HUES6 (cell line): ENCODE data around the gene PEX14.
"Not testable (repeated sequence)": the region's sequence is repeated elsewhere in the genome, so short reads cannot be mapped to it uniquely, and the experiment has no call there.

Experiments used
- H3K27ac ChIP-seq: 2 replicates; pipeline ENCODE4 v1.7.0; 2013; ENCODE audit warnings: low read depth, mild to moderate bottlenecking, low read length, inconsistent platforms
- H3K27me3 ChIP-seq: 2 replicates; pipeline ENCODE4 v1.6.1; 2013; ENCODE audit warnings: low read length; ENCODE audit not compliant: control insufficient read depth, insufficient read depth
- H3K36me3 ChIP-seq: 2 replicates; pipeline ENCODE4 v1.6.1; 2013; ENCODE audit warnings: low read length; ENCODE audit not compliant: control insufficient read depth, insufficient read depth
- H3K4me1 ChIP-seq: 2 replicates; pipeline ENCODE4 v1.6.1; 2013; ENCODE audit warnings: low read length; ENCODE audit not compliant: control insufficient read depth, insufficient read depth
- H3K4me3 ChIP-seq: 2 replicates; pipeline ENCODE4 v1.5.1; 2013; ENCODE audit warnings: low read depth, low read length
- H3K9ac ChIP-seq: one replicate; pipeline ENCODE4 v1.6.1; 2013; ENCODE audit warnings: mild to moderate bottlenecking, low read length
- H3K9me3 ChIP-seq: 2 replicates; pipeline ENCODE4 v1.6.1; 2013; ENCODE audit warnings: low read depth, low read length; ENCODE audit not compliant: control insufficient read depth, insufficient read depth

Gene PEX14

DNA sequence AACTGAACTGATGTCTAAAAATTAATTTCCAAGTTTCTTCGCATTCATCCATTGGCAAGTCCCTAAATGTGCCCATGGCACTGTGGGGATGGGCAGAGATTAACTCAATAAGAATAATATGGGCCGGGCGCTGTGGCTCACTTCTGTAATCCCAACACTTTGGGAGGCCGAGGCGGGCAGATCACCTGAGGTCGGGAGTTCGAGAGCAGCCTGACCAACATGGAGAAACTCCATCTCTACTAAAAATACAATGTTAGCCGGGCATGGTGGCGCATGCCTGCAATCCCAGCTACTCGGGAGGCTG is 489 bp upstream of the PEX14 start:
- H3K9me3 ChIP-seq, H3K36me3 ChIP-seq, H3K27ac ChIP-seq, H3K27me3 ChIP-seq, H3K9ac ChIP-seq: not testable (repeated sequence)
- Histone ChIP-seq H3K4me1 (peaks cover 13% of the 10 kb centered on the region; the same call in 1 of the 2 replicates), H3K4me3 (peak overlapping the region; percentile 83; the same call in 1 of the 2 replicates)

DNA sequence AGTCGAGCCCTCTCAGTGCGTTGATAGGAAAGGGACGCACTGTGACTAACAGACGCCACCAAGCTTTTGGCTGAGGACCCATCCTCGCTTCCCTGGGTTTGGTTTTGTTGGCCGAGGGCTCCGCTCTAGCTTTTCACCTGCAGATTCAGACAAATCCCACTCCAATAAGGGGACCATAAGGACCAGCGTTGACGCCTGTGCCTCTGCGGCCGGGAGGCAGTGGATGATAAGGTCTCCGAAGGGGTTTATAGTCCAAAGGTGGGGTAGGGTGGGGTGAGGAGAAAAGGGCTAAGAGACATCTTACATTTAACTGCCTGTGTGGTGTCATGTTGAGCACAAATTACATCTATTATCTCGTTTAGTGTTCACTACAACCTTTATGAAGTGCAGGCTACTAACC is 760 bp downstream of the PEX14 start:
- Histone ChIP-seq H3K27ac (peak overlapping the region; percentile 49; the same call in 1 of the 2 replicates), H3K36me3 (peaks cover 3% of the 10 kb centered on the region), H3K4me3 (peak overlapping the region; percentile 83), H3K27me3 (no peaks in the 10 kb centered on the region), H3K9me3 (no peaks in the 10 kb centered on the region), H3K9ac (peak overlapping the region; percentile 81), H3K4me1 (peaks cover 13% of the 10 kb centered on the region; the same call in 1 of the 2 replicates)

DNA sequence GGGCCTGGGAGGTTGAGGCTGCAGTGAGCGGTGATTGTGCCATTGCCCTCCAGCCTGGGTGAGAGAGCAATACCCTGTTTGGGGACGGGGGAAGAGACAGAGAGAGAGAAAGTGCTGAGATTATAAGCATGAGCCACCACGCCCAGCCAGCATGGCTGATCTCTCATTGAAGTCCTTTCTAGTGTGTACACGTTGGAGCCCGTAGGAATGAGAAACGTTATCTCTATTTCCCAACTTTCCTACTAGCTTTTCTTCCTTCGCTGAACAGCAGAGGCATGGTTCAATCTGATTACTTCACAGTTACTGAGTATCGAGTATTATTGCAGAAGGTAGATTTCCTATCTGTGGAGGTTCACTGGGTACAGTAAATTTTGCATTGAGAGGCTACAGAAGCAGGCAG is 4.5 kb downstream of the PEX14 start:
- Histone ChIP-seq H3K9ac (no peak overlapping the region), H3K4me1 (peaks cover 7% of the 10 kb centered on the region; the same call in 1 of the 2 replicates), H3K27ac (no peak overlapping the region), H3K9me3 (no peaks in the 10 kb centered on the region), H3K4me3 (no peak overlapping the region), H3K36me3 (no peaks in the 10 kb centered on the region), H3K27me3 (no peaks in the 10 kb centered on the region)

DNA sequence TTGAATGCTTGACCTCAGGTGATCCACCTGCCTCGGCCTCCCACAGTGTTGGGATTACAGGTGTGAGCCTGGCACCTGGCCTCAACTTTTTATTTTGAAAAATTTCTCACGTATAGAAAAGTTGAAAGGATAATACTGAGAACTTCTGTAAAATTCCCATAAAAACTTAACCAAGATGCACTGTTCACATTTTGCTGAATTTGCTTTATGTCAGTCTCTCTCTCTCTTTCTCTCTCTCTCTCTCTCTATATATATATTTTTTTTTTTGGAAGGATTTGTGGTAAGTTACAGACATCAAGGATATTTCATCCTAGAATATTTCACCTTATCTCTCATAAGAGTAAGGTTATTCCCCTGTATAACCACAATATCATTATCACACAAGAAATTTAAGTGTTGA is 5.9 kb downstream of the PEX14 start:
- Histone ChIP-seq H3K27me3 (no peaks in the 10 kb centered on the region), H3K9ac (no peak overlapping the region), H3K27ac (no peak overlapping the region), H3K4me1 (peaks cover 7% of the 10 kb centered on the region; the same call in 1 of the 2 replicates), H3K9me3 (no peaks in the 10 kb centered on the region), H3K4me3 (no peak overlapping the region), H3K36me3 (no peaks in the 10 kb centered on the region)

DNA sequence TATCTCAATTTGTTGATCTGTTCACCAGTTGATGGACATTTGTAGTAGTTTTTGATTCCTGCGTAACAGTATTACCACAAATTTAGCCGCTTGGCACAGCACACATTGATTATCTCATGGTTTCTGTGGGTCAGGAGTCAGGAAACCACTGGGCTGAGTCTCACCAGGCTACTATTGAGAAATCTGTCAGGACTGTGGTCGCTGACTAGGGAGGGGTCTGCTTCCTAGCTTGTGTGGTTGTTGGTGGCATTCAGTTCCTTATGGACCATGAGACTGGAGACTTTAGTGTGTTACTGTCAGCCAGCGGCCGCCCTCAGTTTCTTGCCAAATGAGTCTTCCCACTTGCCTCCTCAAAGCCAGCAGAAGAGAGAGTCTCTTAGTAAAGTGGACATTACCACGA is 9.8 kb downstream of the PEX14 start:
- Histone ChIP-seq H3K9me3 (no peaks in the 10 kb centered on the region), H3K36me3 (no peaks in the 10 kb centered on the region), H3K9ac (no peak overlapping the region), H3K27ac (no peak overlapping the region), H3K4me3 (no peak overlapping the region), H3K27me3 (no peaks in the 10 kb centered on the region), H3K4me1 (no peaks in the 10 kb centered on the region)

DNA sequence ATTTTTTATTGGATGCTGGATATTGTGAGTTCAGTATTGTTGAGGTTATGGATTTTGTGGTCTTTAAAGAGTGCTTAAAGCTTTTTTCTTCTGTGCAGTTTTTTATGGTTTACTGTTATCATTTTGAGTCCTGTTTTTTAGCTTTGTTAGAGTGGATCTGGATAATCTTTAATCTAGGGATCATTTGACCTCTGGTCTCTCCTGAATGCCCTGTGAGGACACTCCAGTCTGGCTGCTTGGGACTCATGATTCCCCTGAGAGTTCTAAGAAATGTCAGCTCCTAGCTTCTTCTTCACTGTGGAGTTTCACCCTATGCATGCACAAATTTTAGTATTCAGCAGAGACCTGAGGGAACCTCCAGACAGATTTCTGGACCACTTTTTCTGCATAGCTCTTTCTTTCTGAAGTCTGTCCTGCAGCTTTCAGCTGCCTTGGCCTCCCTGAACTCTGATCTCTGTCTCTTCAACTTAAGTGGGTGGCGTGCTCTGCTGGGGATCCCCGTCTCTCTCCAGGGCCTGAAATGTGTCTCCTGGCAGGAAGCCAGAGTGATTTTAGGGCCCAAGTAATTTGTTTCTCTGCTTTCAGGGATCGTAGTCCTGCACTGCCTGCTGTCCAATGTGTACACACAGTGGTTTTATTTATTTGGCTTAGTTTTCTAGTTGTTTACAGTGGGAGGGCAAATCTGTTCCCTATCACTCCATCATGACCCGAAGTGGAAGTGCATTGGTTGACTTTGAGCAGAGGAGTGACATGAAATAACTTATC is 14.7 kb downstream of the PEX14 start:
- Histone ChIP-seq H3K9ac (no peak overlapping the region), H3K9me3 (no peaks in the 10 kb centered on the region), H3K4me3 (no peak overlapping the region), H3K27ac (no peak overlapping the region), H3K36me3 (no peaks in the 10 kb centered on the region), H3K27me3 (no peaks in the 10 kb centered on the region), H3K4me1 (peaks cover 6% of the 10 kb centered on the region; the same call in 1 of the 2 replicates)

DNA sequence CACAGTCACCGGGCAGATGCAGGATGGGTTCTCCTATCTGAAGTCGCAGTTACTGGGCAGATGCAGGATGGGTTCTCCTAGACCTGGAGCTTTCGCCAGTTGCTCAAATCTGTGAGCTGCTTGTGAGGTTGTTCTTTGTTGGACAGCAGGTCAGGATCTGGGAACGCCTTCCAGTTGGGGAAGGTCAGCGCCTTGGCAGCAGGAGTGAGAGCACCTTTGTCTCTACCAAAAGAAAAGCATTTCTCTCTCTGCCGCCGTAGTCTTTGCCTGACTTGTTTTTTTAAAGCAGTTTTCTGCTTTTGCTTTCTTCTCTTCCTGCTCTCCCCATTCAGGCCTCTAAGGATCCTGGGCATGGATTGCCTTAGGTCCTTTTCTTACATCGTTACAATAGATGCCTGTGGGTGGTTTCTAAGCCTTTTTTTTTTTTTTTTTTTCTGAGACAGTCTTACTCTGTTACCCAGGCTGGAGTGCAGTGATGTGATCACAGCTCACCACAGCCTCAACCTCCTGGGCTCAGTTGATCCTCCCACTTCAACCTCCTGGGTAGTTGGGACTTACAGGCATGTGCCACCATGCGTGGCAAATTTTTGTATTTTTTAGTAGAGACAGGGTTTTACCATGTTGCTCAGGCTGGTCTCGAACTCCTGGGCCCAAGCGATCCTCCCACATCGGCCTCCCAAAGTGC is 15.7 kb downstream of the PEX14 start:
- Histone ChIP-seq H3K4me1 (peaks cover 9% of the 10 kb centered on the region; the same call in 1 of the 2 replicates), H3K4me3 (no peak overlapping the region), H3K9me3 (no peaks in the 10 kb centered on the region), H3K9ac (no peak overlapping the region), H3K36me3 (no peaks in the 10 kb centered on the region), H3K27me3 (no peaks in the 10 kb centered on the region), H3K27ac (no peak overlapping the region)

DNA sequence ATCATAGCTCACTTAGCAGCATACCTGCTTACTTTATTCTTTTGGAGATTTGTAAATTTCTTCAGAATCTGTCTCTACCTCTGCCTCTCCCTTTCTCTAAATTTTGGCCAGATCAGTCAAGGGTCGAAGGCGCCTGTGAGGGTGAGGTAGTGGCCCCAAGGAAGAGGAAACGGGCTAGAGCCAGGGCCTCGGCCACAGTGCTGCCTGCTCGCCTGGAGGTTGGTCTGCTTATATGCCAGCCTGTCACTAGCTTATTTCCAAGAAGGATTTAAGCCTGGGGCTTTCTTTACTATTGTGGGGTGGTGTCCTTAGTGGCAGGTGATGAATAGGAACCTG is 19.6 kb downstream of the PEX14 start:
- Histone ChIP-seq H3K9ac (no peak overlapping the region), H3K9me3 (no peaks in the 10 kb centered on the region), H3K27me3 (no peaks in the 10 kb centered on the region), H3K36me3 (peaks cover 9% of the 10 kb centered on the region), H3K27ac (no peak overlapping the region), H3K4me1 (peaks cover 9% of the 10 kb centered on the region; the same call in 1 of the 2 replicates), H3K4me3 (no peak overlapping the region)

DNA sequence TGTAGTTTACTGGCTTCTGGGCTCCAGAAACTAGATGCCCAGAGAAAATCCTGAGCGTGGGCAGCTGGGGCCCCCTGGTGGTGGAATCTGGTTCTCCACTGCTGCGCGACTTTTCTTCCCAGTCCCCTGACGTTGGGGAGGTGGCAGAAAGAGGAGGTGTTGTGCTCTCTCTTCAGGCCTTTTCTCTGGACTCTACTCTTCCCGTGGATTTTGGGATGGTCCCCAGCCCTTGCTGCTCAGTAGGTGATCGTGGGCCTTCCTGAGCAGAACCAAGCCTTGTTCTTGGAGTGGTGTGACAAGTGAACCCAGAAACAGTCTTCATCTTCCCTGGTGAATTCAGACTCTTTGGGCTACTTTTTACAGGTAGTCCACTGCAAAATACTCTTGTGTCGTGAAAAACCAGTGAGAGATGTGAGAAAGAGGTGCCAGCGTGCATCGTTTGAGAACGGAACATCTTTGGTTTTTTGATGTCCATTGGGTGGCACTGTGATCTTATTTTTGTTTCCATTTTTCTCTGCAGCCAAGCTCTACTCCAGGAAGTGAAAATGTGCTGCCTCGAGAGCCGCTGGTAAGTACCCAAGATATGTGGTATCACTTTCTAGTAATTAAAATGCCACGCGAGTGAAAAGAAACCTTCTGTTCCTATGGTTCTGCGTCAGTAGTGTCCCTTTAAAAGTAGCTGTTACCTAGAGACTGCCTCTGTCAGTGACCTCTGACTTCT is 20.2 kb downstream of the PEX14 start:
- Histone ChIP-seq H3K4me1 (peaks cover 9% of the 10 kb centered on the region; the same call in 1 of the 2 replicates), H3K9me3 (no peaks in the 10 kb centered on the region), H3K27ac (no peak overlapping the region), H3K27me3 (no peaks in the 10 kb centered on the region), H3K36me3 (peaks cover 9% of the 10 kb centered on the region), H3K4me3 (no peak overlapping the region), H3K9ac (no peak overlapping the region)

DNA sequence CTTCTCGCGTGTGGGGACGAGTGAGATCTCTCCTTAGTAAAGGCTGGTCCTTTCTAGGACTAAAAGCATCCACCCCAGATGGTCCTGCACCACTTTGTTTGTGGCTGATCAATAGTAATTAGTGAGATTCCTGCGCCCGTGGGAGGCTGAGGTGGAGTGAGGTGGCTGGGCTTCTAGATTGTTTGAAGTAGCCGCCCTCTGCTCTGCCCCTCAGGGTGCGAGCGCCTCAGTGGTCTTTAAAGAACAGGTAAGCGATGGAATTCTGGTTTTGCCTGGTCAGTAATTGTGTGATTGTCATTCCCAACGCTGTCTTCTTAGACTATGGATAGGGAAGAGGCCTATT is 20.7 kb downstream of the PEX14 start:
- Histone ChIP-seq H3K36me3 (peaks cover 9% of the 10 kb centered on the region), H3K4me1 (peaks cover 3% of the 10 kb centered on the region; the same call in 1 of the 2 replicates), H3K9me3 (no peaks in the 10 kb centered on the region), H3K9ac (no peak overlapping the region), H3K4me3 (no peak overlapping the region), H3K27me3 (no peaks in the 10 kb centered on the region), H3K27ac (no peak overlapping the region)

DNA sequence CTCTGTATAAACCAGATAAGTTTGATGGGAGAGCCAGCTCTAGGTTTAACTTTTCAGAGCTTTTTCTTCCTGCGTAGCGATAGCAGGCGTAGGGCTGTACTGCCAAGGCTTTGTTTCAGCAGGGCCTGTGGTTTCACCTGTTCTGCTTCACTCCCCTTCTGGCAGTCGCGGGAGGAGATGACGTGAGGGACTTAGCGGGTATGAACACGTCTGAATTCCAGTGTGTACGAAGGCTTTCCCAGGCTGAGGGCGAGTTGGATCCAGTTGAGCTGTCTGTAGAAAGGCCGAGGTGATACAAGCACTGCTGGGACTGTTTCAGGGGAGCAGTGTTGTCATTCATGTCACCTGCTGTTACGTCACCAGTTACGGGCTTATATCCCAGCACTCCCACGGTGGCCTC is 21.2 kb downstream of the PEX14 start:
- Histone ChIP-seq H3K27ac (no peak overlapping the region), H3K9ac (no peak overlapping the region), H3K27me3 (no peaks in the 10 kb centered on the region), H3K4me1 (peaks cover 3% of the 10 kb centered on the region; the same call in 1 of the 2 replicates), H3K9me3 (no peaks in the 10 kb centered on the region), H3K36me3 (peaks cover 9% of the 10 kb centered on the region), H3K4me3 (no peak overlapping the region)
